K562 (cell line): ENCODE results near the gene RNASE13. TPM values are rescaled to one million over a fixed set of nuclear protein-coding genes. Genes with fewer than 3 reads are reported as not detected.

ENCODE experiments used
- ATAC-seq: fragments of 200-7000 bp; cut with Tn5 transposase; 3 replicates; pipeline ENCODE4 v1.9.1; 2020; ENCODE audit warnings: moderate library complexity
- BruUV-seq: library from RNA; stranded (reverse); fragments of 400-500 nt; replicated peaks from 2 replicates; lab custom pipeline; 2021; lab: Mats Ljungman, UMichigan
- CTCF ChIA-PET: fragments of 300-600 bp; formaldehyde crosslinking; extraction: SDS; loops from one replicate; lab custom pipeline; 2021; ENCODE audit warnings: low intra/inter-chr PET ratio; lab: Yijun Ruan, JAX
- POLR2A ChIA-PET: fragments of 300-600, 350-650 bp; sonication (Branson Sonifier 250); formaldehyde crosslinking; extraction: SDS; loops from one replicate; lab custom pipeline; 2021; ENCODE audit warnings: antibody characterized with exemption, inconsistent platforms; lab: Yijun Ruan, JAX
- DNase-seq, 4 experiments: peaks; one replicate each; pipeline versions ENCODE4 v3.0.0 to v3.0.0-alpha.2; 2011 to 2018; ENCODE audit warnings: low spot score in 3 of 4, mixed read lengths in 3 of 4; ENCODE audit errors: extremely low read depth in 1 of 4
- FAIRE-seq: peaks from 2 replicates; lab custom pipeline; 2011; peaks lifted over from hg19 to GRCh38; lab: Jason Lieb, UNC
- H2AFZ ChIP-seq: 2 replicates; pipeline ENCODE4 v1.6.0; 2011; ENCODE audit warnings: low read depth, low read length, control low read depth, inconsistent platforms
- H3K27ac ChIP-seq: fragments of 200-600 bp; 3 replicates; pipeline ENCODE4 v1.8.0; 2011; ENCODE audit warnings: low read depth, mild to moderate bottlenecking, control low read depth, inconsistent platforms, low read length, moderate library complexity, mixed read lengths; ENCODE audit errors: extremely low read depth
- H3K27me3 ChIP-seq, 2 experiments: fragments of 300-600 bp in 1 of 2; 2 replicates in 1 of 2; 3 replicates in 1 of 2; pipeline versions ENCODE4 v1.6.0 to v1.8.0; 2011; ENCODE audit warnings: inconsistent platforms in 2 of 2, low read length in 2 of 2, mild to moderate bottlenecking in 1 of 2, mixed read lengths in 1 of 2, moderate library complexity in 1 of 2; ENCODE audit not compliant: control insufficient read depth in 2 of 2, insufficient read depth in 2 of 2
- H3K36me3 ChIP-seq: fragments of 300-600 bp; 3 replicates; pipeline ENCODE4 v1.8.0; 2011; ENCODE audit warnings: mild to moderate bottlenecking, low read length, inconsistent platforms; ENCODE audit not compliant: control insufficient read depth, insufficient read depth
- H3K4me1 ChIP-seq, 2 experiments: fragments of 200-600 bp in 1 of 2; replicated peaks in 1 of 2; 2 replicates in 1 of 2; 3 replicates in 1 of 2; pipeline versions ENCODE4 v1.5.1 to v1.8.0; 2011; ENCODE audit warnings: inconsistent platforms in 2 of 2, low read length in 2 of 2, mild to moderate bottlenecking in 1 of 2, mixed read lengths in 1 of 2, moderate library complexity in 1 of 2; ENCODE audit not compliant: control insufficient read depth in 2 of 2, insufficient read depth in 2 of 2
- H3K4me2 ChIP-seq: 2 replicates; pipeline ENCODE4 v1.6.1; 2011; ENCODE audit warnings: low read length, control low read depth, inconsistent platforms, mixed read lengths; ENCODE audit not compliant: insufficient read depth
- H3K4me3 ChIP-seq: fragments of 200-600 bp; sonication (generic), shearing (Covaris generic); 2 replicates; pipeline ENCODE4 v1.5.1; 2016; ENCODE audit warnings: control low read depth, inconsistent platforms
- H3K79me2 ChIP-seq: fragments of 200-600 bp; 3 replicates; pipeline ENCODE4 v1.8.0; 2011; ENCODE audit warnings: low read length, inconsistent platforms; ENCODE audit not compliant: control insufficient read depth, insufficient read depth
- H3K9ac ChIP-seq, 2 experiments: 2 replicates each; pipeline versions ENCODE4 v1.6.0 to v1.6.1; 2011; ENCODE audit warnings: low read depth in 2 of 2, low read length in 2 of 2, control low read depth in 1 of 2, inconsistent platforms in 1 of 2, mild to moderate bottlenecking in 1 of 2, mixed read lengths in 1 of 2; ENCODE audit not compliant: insufficient read depth in 1 of 2
- H3K9me1 ChIP-seq: one replicate; pipeline ENCODE4 v1.6.0; 2011; ENCODE audit warnings: inconsistent platforms, mild to moderate bottlenecking, low read length, moderate library complexity; ENCODE audit not compliant: control insufficient read depth, insufficient read depth
- H3K9me3 ChIP-seq: replicated peaks from 2 replicates; pipeline ENCODE4 v1.5.1; 2011; ENCODE audit warnings: low read depth, low read length, inconsistent platforms; ENCODE audit not compliant: control insufficient read depth, insufficient read depth
- H4K20me1 ChIP-seq: replicated peaks from 2 replicates; pipeline ENCODE4 v1.6.1; 2011; ENCODE audit warnings: low read length, inconsistent platforms, mixed read lengths; ENCODE audit not compliant: control insufficient read depth, insufficient read depth
- CBFA2T3 ChIP-seq: fragments of 450-650 bp; IDR thresholded peaks from 2 replicates; pipeline ENCODE4 v1.6.1; 2017
- CREM ChIP-seq: IDR thresholded peaks from 2 replicates; pipeline ENCODE4 v1.6.1; 2014; ENCODE audit warnings: antibody characterized with exemption, low read depth
- ELF2 ChIP-seq: fragments of 250-450 bp; sonication (Bioruptor Pico); IDR thresholded peaks from 2 replicates; pipeline ENCODE4 v1.5.0; 2021; ENCODE audit warnings: mild to moderate bottlenecking
- FIP1L1 ChIP-seq: fragments of 200-400 bp; formaldehyde crosslinking; IDR thresholded peaks from 2 replicates; pipeline ENCODE4 v1.6.1; 2018; ENCODE audit warnings: mild to moderate bottlenecking, low read depth, low read length; ENCODE audit not compliant: poor library complexity, severe bottlenecking
- HMGN3 ChIP-seq: IDR thresholded peaks from 2 replicates; pipeline ENCODE4 v1.6.1; 2011; ENCODE audit warnings: borderline replicate concordance, low read depth, mild to moderate bottlenecking, mixed read lengths, low read length; ENCODE audit not compliant: insufficient read length; ENCODE audit errors: extremely low read depth
- HNRNPL ChIP-seq: fragments of 200-400 bp; formaldehyde crosslinking; IDR thresholded peaks from 2 replicates; pipeline ENCODE4 v1.6.1; 2017; ENCODE audit warnings: low read depth, mild to moderate bottlenecking, low read length
- RBM34 ChIP-seq: fragments of 200-400 bp; formaldehyde crosslinking; IDR thresholded peaks from 2 replicates; pipeline ENCODE4 v1.6.1; 2018; ENCODE audit warnings: low read length, borderline replicate concordance; ENCODE audit not compliant: insufficient read depth
- TCF3 ChIP-seq: sonication (generic); formaldehyde crosslinking; IDR thresholded peaks from 2 replicates; pipeline ENCODE4 v1.4.0; 2020; ENCODE audit warnings: mild to moderate bottlenecking, missing genetic modification reagents
- TCFL5 ChIP-seq: fragments of 250-450 bp; sonication (Bioruptor Pico); conservative IDR thresholded peaks from 2 replicates; pipeline ENCODE4 v1.6.1; 2021; ENCODE audit warnings: mild to moderate bottlenecking, moderate library complexity, matching md5 sums
- TFAM ChIP-seq: fragments of 250-450 bp; sonication (Bioruptor Pico); conservative IDR thresholded peaks from 2 replicates; pipeline ENCODE4 v1.5.0; 2021; ENCODE audit warnings: mild to moderate bottlenecking, moderate library complexity
- ZFP1 ChIP-seq: fragments of 450-650 bp; formaldehyde crosslinking; IDR thresholded peaks from 2 replicates; pipeline ENCODE4 v1.4.0; 2020; ENCODE audit warnings: mild to moderate bottlenecking, mixed read lengths
- ZNF583 ChIP-seq: fragments of 250-450 bp; sonication (Bioruptor Pico); IDR thresholded peaks from 2 replicates; pipeline ENCODE4 v1.4.0; 2020
- WGBS: fragments of 100-300 bp; shearing (Covaris generic); methylation state at CpG from one replicate; pipeline ENCODE4 v1.1.6; 2016; ENCODE audit warnings: low coverage, mixed read lengths; ENCODE audit not compliant: insufficient coverage; ENCODE audit errors: missing lambda C conversion rate; 5-methylcytosine and 5-hydroxymethylcytosine counted together
- in situ Hi-C: fragments of 300-500 bp; cut with MboI; formaldehyde crosslinking; loops from 4 replicates; pipeline ENCODE4 v1.15.0; 2018; ENCODE audit warnings: inconsistent platforms, mixed read lengths
- intact Hi-C: fragments of 100-400 bp; cut with micrococcal nuclease; formaldehyde crosslinking; loops from 2 replicates; pipeline ENCODE4 v1.14.2; 2022
- polyA plus RNA-seq, 8 experiments: library from polyadenylated mRNA; depleted of rRNA in 4 of 8; stranded (reverse) in 5 of 8; unstranded in 3 of 8; fragments of >200 nt; fragmentation: Nextera tagmentation in 2 of 8; fragmentation: Illumina TruSeq in 1 of 8; extraction: Ambion mirVana in 2 of 8; extraction: Trizol in 1 of 8; gene quantifications; 2 replicates each; pipeline versions ENCODE4 v1.2.1 to v1.2.3, GENCODE V29; 2011 to 2014; ENCODE audit warnings: inconsistent platforms in 1 of 8, missing spikeins in 1 of 8
- total RNA-seq, 7 experiments: library from RNA; depleted of rRNA in 6 of 7; stranded (reverse); fragments of >200 nt in 6 of 7; fragmentation: Illumina TruSeq in 2 of 7; extraction: Trizol in 2 of 7; gene quantifications; 2 replicates each; pipeline versions ENCODE4 v1.2.1 to v1.2.3, GENCODE V29; 2011 to 2021; ENCODE audit warnings: low replicate concordance in 1 of 7
- TF ChIP-seq, protein P1 (sequence below): fragments of 250-450 bp; sonication (Bioruptor Pico); IDR thresholded peaks from 2 replicates; pipeline ENCODE4 v1.8.0; 2022; ENCODE audit warnings: inconsistent platforms
- TF ChIP-seq, protein P2 (sequence below): sonication (generic); formaldehyde crosslinking; IDR thresholded peaks from 2 replicates; pipeline ENCODE4 v1.4.0; 2020; ENCODE audit warnings: mild to moderate bottlenecking, missing genetic modification reagents
- TF ChIP-seq, protein P3 (sequence below), 2 experiments: fragments of 450-650 bp; conservative IDR thresholded peaks; 2 replicates each; pipeline ENCODE4 v1.6.1; 2017; ENCODE audit warnings: mild to moderate bottlenecking in 2 of 2, moderate library complexity in 2 of 2
- TF ChIP-seq, protein P4 (sequence below): fragments of 450-650 bp; formaldehyde crosslinking; IDR thresholded peaks from 2 replicates; pipeline ENCODE4 v1.4.0; 2020; ENCODE audit warnings: mild to moderate bottlenecking

Gene RNASE13
- total and polyA plus RNA-seq, 9 of the 15 experiments (the other 6 are each of a cell fraction or from before 2014, with no cell fraction given), result not detected

DNA sequence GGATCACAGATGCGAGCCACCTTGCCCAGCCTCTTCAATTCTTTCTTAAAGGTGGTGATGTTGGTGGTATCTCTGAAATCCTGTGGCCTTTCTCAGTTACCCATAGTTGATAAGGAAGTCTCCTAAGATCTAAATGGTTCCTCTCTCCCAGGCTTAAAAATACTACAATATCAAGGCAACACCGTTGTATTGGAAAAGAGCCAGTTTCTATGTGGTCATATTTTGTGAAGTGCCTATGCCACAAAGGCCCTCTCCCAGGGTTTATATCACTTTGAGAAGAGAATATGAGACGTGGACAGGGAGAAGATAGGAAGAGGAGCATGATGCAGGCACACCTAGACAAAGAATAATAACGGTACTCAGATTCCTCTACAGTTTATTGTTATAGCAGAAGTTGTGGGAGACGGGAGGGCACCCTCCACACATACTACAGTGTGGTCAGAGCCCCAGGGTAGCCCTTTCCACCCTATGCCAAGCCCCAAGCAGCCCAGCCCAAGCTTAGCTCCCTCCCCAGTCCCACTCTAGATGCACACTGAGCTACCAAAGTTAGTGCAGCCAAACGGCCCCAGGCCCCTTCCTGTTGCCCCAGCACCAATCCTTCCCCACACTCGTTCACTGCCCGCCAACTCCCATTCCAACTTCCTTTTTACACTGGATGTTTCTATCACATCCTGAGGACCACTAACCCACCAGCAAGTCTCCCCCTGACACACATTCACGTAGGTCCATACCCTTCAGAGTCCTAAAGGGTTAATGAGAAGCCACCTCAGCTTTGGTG is 18.0 kb downstream of the RNASE13 start:
- intact Hi-C loops (no loop called here), in situ Hi-C loops (no loop called here)
- no peak overlapping the region for H3K27ac ChIP-seq
- H3K4me3 ChIP-seq, result no peak overlapping the region
- peak overlapping the region in 1 of 2 experiments; percentile 45; a peak in 1 of 4 replicates for H3K9ac ChIP-seq
- no peak overlapping the region for H2AFZ ChIP-seq
- POLR2A ChIA-PET, result interaction anchor here (2.5 to 3.0 kb wide), 2 partner anchors 23 to 88 kb away, joined by 8 to 15 read pairs; no protein-coding TSS in a partner anchor
- no peak for DNase-seq
- FAIRE-seq, result no peak
- CTCF ChIA-PET, result no interaction called here
- H3K9me1 ChIP-seq, result no peaks in the 10 kb centered on the region
- H3K27me3 ChIP-seq, result no peaks in the 10 kb centered on the region
- H3K9me3 ChIP-seq, result no peaks in the 10 kb centered on the region
- BruUV-seq, result no TSS peak
- peaks cover 34% of the 10 kb centered on the region; the same call in 1 of the 3 replicates for H3K36me3 ChIP-seq
- H3K4me2 ChIP-seq, result no peak overlapping the region
- 57% methylated on average over 8 of the region's 9 CpGs for WGBS
- no peaks in the 10 kb centered on the region for H4K20me1 ChIP-seq
- no peaks in the 10 kb centered on the region for H3K79me2 ChIP-seq
- no peak for ATAC-seq
- H3K4me1 ChIP-seq, result peaks cover 0 to 7% of the 10 kb centered on the region in 2 experiments; a peak in 1 of 5 replicates
- no peak for TF ChIP-seq FIP1L1
- TF ChIP-seq HMGN3, result no peak
- TF ChIP-seq CBFA2T3, result no peak
- no peak for TF ChIP-seq ZNF583
- no peak for TF ChIP-seq TFAM (CRISPR knock-in tag)
- TF ChIP-seq ELF2 (CRISPR knock-in tag), result no peak
- no peak for TF ChIP-seq HNRNPL
- TF ChIP-seq, protein P1, sequence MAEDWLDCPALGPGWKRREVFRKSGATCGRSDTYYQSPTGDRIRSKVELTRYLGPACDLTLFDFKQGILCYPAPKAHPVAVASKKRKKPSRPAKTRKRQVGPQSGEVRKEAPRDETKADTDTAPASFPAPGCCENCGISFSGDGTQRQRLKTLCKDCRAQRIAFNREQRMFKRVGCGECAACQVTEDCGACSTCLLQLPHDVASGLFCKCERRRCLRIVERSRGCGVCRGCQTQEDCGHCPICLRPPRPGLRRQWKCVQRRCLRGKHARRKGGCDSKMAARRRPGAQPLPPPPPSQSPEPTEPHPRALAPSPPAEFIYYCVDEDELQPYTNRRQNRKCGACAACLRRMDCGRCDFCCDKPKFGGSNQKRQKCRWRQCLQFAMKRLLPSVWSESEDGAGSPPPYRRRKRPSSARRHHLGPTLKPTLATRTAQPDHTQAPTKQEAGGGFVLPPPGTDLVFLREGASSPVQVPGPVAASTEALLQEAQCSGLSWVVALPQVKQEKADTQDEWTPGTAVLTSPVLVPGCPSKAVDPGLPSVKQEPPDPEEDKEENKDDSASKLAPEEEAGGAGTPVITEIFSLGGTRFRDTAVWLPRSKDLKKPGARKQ, result no peak
- no peak for TF ChIP-seq TCF3 (CRISPR knock-in tag)
- no peak for TF ChIP-seq TCFL5 (CRISPR knock-in tag)
- TF ChIP-seq CREM, result no peak
- TF ChIP-seq, protein P2, sequence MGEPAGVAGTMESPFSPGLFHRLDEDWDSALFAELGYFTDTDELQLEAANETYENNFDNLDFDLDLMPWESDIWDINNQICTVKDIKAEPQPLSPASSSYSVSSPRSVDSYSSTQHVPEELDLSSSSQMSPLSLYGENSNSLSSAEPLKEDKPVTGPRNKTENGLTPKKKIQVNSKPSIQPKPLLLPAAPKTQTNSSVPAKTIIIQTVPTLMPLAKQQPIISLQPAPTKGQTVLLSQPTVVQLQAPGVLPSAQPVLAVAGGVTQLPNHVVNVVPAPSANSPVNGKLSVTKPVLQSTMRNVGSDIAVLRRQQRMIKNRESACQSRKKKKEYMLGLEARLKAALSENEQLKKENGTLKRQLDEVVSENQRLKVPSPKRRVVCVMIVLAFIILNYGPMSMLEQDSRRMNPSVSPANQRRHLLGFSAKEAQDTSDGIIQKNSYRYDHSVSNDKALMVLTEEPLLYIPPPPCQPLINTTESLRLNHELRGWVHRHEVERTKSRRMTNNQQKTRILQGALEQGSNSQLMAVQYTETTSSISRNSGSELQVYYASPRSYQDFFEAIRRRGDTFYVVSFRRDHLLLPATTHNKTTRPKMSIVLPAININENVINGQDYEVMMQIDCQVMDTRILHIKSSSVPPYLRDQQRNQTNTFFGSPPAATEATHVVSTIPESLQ (CRISPR knock-in tag), result no peak
- TF ChIP-seq ZFP1 (CRISPR knock-in tag), result no peak
- TF ChIP-seq, protein P3, sequence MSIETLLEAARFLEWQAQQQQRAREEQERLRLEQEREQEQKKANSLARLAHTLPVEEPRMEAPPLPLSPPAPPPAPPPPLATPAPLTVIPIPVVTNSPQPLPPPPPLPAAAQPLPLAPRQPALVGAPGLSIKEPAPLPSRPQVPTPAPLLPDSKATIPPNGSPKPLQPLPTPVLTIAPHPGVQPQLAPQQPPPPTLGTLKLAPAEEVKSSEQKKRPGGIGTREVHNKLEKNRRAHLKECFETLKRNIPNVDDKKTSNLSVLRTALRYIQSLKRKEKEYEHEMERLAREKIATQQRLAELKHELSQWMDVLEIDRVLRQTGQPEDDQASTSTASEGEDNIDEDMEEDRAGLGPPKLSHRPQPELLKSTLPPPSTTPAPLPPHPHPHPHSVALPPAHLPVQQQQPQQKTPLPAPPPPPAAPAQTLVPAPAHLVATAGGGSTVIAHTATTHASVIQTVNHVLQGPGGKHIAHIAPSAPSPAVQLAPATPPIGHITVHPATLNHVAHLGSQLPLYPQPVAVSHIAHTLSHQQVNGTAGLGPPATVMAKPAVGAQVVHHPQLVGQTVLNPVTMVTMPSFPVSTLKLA (conservative IDR thresholded peaks at IDR 0.05), result no peak
- no peak for TF ChIP-seq RBM34
- TF ChIP-seq, protein P4, sequence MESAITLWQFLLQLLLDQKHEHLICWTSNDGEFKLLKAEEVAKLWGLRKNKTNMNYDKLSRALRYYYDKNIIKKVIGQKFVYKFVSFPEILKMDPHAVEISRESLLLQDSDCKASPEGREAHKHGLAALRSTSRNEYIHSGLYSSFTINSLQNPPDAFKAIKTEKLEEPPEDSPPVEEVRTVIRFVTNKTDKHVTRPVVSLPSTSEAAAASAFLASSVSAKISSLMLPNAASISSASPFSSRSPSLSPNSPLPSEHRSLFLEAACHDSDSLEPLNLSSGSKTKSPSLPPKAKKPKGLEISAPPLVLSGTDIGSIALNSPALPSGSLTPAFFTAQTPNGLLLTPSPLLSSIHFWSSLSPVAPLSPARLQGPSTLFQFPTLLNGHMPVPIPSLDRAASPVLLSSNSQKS (CRISPR knock-in tag), result no peak
